Stimulated activated CD4-positive, alpha-beta T cell treated with anti-CD3 and anti-CD28 coated beads, Interleukin-4, amount 100 ng/mL, for 48 hours (primary cell): ENCODE results near the gene GALNT16.

Source experiments
- DNase-seq, 2 donors: peaks; one replicate each; pipeline ENCODE4 v3.0.0-alpha.2; 2020; ENCODE audit warnings: low read depth in 2 of 2

Gene GALNT16

DNA sequence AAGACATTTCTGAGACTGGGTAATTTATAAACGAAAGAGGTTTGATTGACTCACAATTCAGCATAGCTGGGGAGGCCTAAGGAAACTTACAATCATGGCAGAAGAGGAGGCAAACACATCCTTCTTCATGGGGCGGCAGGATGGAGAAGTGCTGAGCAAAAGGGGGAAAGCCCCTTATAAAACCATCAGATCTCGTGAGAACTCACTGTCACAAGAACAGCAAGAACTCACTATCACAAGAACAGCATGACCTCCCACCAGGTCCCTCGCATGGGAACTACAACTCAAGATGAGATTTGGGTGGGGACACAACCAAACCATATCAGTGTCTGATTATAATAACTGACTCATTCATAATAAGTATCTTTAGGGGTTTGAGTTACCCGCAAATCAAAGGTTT lies 144.9 kb downstream of the GALNT16 start:
- no peak for DNase-seq

DNA sequence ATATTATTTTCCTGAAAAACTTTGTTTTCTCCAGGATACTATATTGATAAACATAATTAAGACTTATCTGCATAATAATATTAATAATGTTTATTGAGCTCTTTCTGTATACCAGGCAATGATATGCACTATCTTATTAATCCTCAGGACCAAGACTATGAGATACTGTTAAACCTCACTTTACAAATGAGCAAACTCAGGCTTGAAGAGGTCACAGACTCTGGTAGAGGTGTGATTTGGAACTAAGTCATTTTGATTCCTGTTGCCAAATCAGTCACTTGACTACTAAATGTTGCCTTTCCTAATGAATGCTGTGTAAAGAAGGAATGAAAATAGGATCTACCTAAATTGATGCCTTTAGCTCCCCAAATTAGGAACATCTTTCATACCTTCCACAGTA lies 145.8 kb downstream of the GALNT16 start:
- DNase-seq = no peak
